NCI-H226 (cell line): ENCODE results near the gene PABPC4L.
"Not testable (repeated sequence)": the region's sequence is repeated elsewhere in the genome, so short reads cannot be mapped to it uniquely, and the experiment has no call there.

Source experiments
- DNase-seq: peaks from one replicate; pipeline ENCODE4 v3.0.0-alpha.2; 2015

Gene PABPC4L

GRCh38 chr4:134201216-134202161, at the start of gene PABPC4L:
TSS of gene PABPC4L (minus strand) at chr4:134201789. CDS start at chr4:134201019, 770 bp downstream.
- DNase-seq, result peak; percentile 21

- no peak for DNase-seq
Measured at GRCh38 chr4:134251322-134251721, 49.7 kb upstream of the PABPC4L start.

- no peak for DNase-seq
Measured at GRCh38 chr4:134243742-134244713, 42.4 kb upstream of the PABPC4L start.

- no peak for DNase-seq
Measured at GRCh38 chr4:134219043-134219442, 17.5 kb upstream of the PABPC4L start.

- peak; percentile 69 for DNase-seq
Measured at GRCh38 chr4:134216411-134216810, 14.8 kb upstream of the PABPC4L start.

GRCh38 chr4:134215620-134216344, 14.2 kb upstream of the PABPC4L start:
- no peak for DNase-seq

GRCh38 chr4:134207955-134208354, 6.4 kb upstream of the PABPC4L start:
- DNase-seq, result not testable (repeated sequence)

- DNase-seq, result peak; percentile 21
Measured at GRCh38 chr4:134202166-134202956, 772 bp upstream of the PABPC4L start.

- no peak for DNase-seq
Measured at GRCh38 chr4:134200811-134201215, 776 bp downstream of the PABPC4L start.

- no peak for DNase-seq
Measured at GRCh38 chr4:134189949-134190348, 11.6 kb downstream of the PABPC4L start.

- DNase-seq, result no peak
Measured at GRCh38 chr4:134189480-134189879, 12.1 kb downstream of the PABPC4L start.

GRCh38 chr4:134178706-134179105, 22.9 kb downstream of the PABPC4L start:
- no peak for DNase-seq

- DNase-seq, result no peak
Measured at GRCh38 chr4:134174271-134174670, 27.3 kb downstream of the PABPC4L start.

GRCh38 chr4:134160211-134160610, 41.4 kb downstream of the PABPC4L start:
- no peak for DNase-seq

GRCh38 chr4:134154097-134154496, 47.5 kb downstream of the PABPC4L start:
- DNase-seq, result no peak

- DNase-seq, result no peak
Measured at GRCh38 chr4:134147941-134148340, 53.6 kb downstream of the PABPC4L start.
